ENCODE data around the gene CGA.

GRCh38 chr6:87092435-87092834 is 2.5 kb downstream of the CGA start:
- TF ChIP-seq CTCF (IDR thresholded peaks at IDR 0.05; ENCODE audit: low read depth, low read length, missing input control) = no peak
- TF ChIP-seq REST (IDR thresholded peaks at IDR 0.05) = no peak
- TF ChIP-seq SP1 (IDR thresholded peaks at IDR 0.05) = no peak
- no peak for TF ChIP-seq RAD21 (IDR thresholded peaks at IDR 0.05)
- no peak for TF ChIP-seq FOXA1 (IDR thresholded peaks at IDR 0.05)
- no peak for TF ChIP-seq YY1 (IDR thresholded peaks at IDR 0.05)
- TF ChIP-seq JUND (IDR thresholded peaks at IDR 0.05) = no peak
- no peak for TF ChIP-seq HNF4G (IDR thresholded peaks at IDR 0.05)
- TF ChIP-seq MAX (IDR thresholded peaks at IDR 0.05) = no peak
- TF ChIP-seq TAF1 (conservative IDR thresholded peaks at IDR 0.05) = no peak
- no peak for TF ChIP-seq GABPA (IDR thresholded peaks at IDR 0.05 in 1 of 2, conservative IDR thresholded peaks at IDR 0.05 in 1 of 2)
- TF ChIP-seq EGR1 (IDR thresholded peaks at IDR 0.05; ENCODE audit: low read depth in 2 of 2) = no peak
- TF ChIP-seq ATF3 (IDR thresholded peaks at IDR 0.05) = no peak

Measured in liver (tissue), 3 donors.